RWPE1 (cell line): ENCODE measurements around the gene RPS4Y2.

ENCODE experiments used
- CTCF ChIA-PET: fragments of 350-600 bp; sonication (Branson Sonifier 250); formaldehyde crosslinking; extraction: SDS; loops from one replicate; lab custom pipeline; 2021; lab: Yijun Ruan, JAX
- POLR2A ChIA-PET: fragments of 400-600 bp; formaldehyde crosslinking; extraction: SDS; loops from one replicate; lab custom pipeline; 2020; ENCODE audit warnings: antibody characterized with exemption; ENCODE audit not compliant: low non-redundant PET; lab: Yijun Ruan, JAX
- DNase-seq: peaks from one replicate; pipeline ENCODE4 v3.0.0; 2012; ENCODE audit warnings: low spot score
- H3K27ac ChIP-seq: fragments of 450-650 bp; 2 replicates; pipeline ENCODE4 v1.5.1; 2017
- CTCF ChIP-seq: fragments of 450-650 bp; conservative IDR thresholded peaks from 2 replicates; pipeline ENCODE4 v1.5.1; 2017; ENCODE audit warnings: low read depth, mild to moderate bottlenecking

The RPS4Y2 gene

GRCh38 chrY:20802659-20803058 lies 46.8 kb downstream of the RPS4Y2 start:
- no peak for TF ChIP-seq CTCF
- CTCF ChIA-PET, result no interaction called here
- DNase-seq, result no peak
- POLR2A ChIA-PET, result no interaction called here
- H3K27ac ChIP-seq, result no peak overlapping the region

- no peak for DNase-seq
- TF ChIP-seq CTCF, result no peak
- CTCF ChIA-PET, result no interaction called here
- H3K27ac ChIP-seq, result no peak overlapping the region
- POLR2A ChIA-PET, result no interaction called here
Measured at GRCh38 chrY:20806243-20806642, 50.3 kb downstream of the RPS4Y2 start.

GRCh38 chrY:20813459-20813858 lies 57.6 kb downstream of the RPS4Y2 start:
- DNase-seq, result no peak
- ChIA-PET CTCF (no interaction called here), POLR2A (no interaction called here)
- TF ChIP-seq CTCF, result no peak
- no peak overlapping the region for H3K27ac ChIP-seq

GRCh38 chrY:20814794-20815193 lies 58.9 kb downstream of the RPS4Y2 start:
- CTCF ChIA-PET, result no interaction called here
- no peak overlapping the region for H3K27ac ChIP-seq
- no peak for TF ChIP-seq CTCF
- DNase-seq, result no peak
- POLR2A ChIA-PET, result no interaction called here

- TF ChIP-seq CTCF, result no peak
- POLR2A ChIA-PET, result no interaction called here
- no peak overlapping the region for H3K27ac ChIP-seq
- DNase-seq, result no peak
- CTCF ChIA-PET, result no interaction called here
Measured at GRCh38 chrY:20817067-20817466, 61.2 kb downstream of the RPS4Y2 start.
